HL-60 (cell line): ENCODE data around the gene DGUOK.

Experiments used
- DNase-seq, 2 experiments: peaks; one replicate each; pipeline ENCODE4 v3.0.0-alpha.2; 2010 to 2020; ENCODE audit warnings: low read depth in 1 of 2, low spot score in 1 of 2
- H3K27ac ChIP-seq: fragments of 250-450 bp; sonication (Bioruptor Pico); replicated peaks from 2 replicates; pipeline ENCODE4 v1.5.1; 2020; ENCODE audit warnings: mild to moderate bottlenecking, moderate library complexity
- H3K27me3 ChIP-seq: fragments of 250-450 bp; sonication (Bioruptor Pico); 2 replicates; pipeline ENCODE4 v1.5.1; 2021; ENCODE audit warnings: mild to moderate bottlenecking, moderate library complexity; ENCODE audit not compliant: insufficient read depth, poor library complexity, severe bottlenecking
- H3K4me3 ChIP-seq: replicated peaks from 2 replicates; pipeline ENCODE4 v1.5.1; 2011; ENCODE audit warnings: mild to moderate bottlenecking, control low read depth, low read length; ENCODE audit not compliant: insufficient read depth
- GABPA ChIP-seq: IDR thresholded peaks from 2 replicates; pipeline ENCODE4 v1.6.1; 2012; ENCODE audit warnings: low read depth
- POLR2AphosphoS5 ChIP-seq: IDR thresholded peaks from 2 replicates; pipeline ENCODE4 v1.6.1; 2012; ENCODE audit warnings: low read depth
- SPI1 ChIP-seq: IDR thresholded peaks from 2 replicates; pipeline ENCODE4 v1.6.1; 2012; ENCODE audit warnings: low read depth, mild to moderate bottlenecking, borderline replicate concordance
- TF ChIP-seq, protein P1 (sequence below): IDR thresholded peaks from 2 replicates; pipeline ENCODE4 v1.6.1; 2012; ENCODE audit warnings: low read depth; ENCODE audit not compliant: insufficient replicate concordance
- TF ChIP-seq, protein P2 (sequence below): IDR thresholded peaks from one replicate; pipeline ENCODE4 v1.5.1; 2011; ENCODE audit warnings: low read length, control low read depth, inconsistent platforms; ENCODE audit not compliant: insufficient read depth

The DGUOK gene

GRCh38 chr2:73915437-73915993 is 11.2 kb upstream of the DGUOK start:
- TF ChIP-seq GABPA (no peak), SPI1 (no peak)
- TF ChIP-seq, protein P1, sequence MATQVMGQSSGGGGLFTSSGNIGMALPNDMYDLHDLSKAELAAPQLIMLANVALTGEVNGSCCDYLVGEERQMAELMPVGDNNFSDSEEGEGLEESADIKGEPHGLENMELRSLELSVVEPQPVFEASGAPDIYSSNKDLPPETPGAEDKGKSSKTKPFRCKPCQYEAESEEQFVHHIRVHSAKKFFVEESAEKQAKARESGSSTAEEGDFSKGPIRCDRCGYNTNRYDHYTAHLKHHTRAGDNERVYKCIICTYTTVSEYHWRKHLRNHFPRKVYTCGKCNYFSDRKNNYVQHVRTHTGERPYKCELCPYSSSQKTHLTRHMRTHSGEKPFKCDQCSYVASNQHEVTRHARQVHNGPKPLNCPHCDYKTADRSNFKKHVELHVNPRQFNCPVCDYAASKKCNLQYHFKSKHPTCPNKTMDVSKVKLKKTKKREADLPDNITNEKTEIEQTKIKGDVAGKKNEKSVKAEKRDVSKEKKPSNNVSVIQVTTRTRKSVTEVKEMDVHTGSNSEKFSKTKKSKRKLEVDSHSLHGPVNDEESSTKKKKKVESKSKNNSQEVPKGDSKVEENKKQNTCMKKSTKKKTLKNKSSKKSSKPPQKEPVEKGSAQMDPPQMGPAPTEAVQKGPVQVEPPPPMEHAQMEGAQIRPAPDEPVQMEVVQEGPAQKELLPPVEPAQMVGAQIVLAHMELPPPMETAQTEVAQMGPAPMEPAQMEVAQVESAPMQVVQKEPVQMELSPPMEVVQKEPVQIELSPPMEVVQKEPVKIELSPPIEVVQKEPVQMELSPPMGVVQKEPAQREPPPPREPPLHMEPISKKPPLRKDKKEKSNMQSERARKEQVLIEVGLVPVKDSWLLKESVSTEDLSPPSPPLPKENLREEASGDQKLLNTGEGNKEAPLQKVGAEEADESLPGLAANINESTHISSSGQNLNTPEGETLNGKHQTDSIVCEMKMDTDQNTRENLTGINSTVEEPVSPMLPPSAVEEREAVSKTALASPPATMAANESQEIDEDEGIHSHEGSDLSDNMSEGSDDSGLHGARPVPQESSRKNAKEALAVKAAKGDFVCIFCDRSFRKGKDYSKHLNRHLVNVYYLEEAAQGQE = no peak
- Histone ChIP-seq H3K4me3 (no peak overlapping the region), H3K27me3 (no peaks in the 10 kb centered on the region), H3K27ac (no peak overlapping the region)
- no peak for DNase-seq

- TF ChIP-seq, protein P2, sequence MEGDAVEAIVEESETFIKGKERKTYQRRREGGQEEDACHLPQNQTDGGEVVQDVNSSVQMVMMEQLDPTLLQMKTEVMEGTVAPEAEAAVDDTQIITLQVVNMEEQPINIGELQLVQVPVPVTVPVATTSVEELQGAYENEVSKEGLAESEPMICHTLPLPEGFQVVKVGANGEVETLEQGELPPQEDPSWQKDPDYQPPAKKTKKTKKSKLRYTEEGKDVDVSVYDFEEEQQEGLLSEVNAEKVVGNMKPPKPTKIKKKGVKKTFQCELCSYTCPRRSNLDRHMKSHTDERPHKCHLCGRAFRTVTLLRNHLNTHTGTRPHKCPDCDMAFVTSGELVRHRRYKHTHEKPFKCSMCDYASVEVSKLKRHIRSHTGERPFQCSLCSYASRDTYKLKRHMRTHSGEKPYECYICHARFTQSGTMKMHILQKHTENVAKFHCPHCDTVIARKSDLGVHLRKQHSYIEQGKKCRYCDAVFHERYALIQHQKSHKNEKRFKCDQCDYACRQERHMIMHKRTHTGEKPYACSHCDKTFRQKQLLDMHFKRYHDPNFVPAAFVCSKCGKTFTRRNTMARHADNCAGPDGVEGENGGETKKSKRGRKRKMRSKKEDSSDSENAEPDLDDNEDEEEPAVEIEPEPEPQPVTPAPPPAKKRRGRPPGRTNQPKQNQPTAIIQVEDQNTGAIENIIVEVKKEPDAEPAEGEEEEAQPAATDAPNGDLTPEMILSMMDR = no peak
- TF ChIP-seq GABPA (no peak), POLR2AphosphoS5 (no peak), SPI1 (no peak)
- TF ChIP-seq, protein P1 = no peak
- Histone ChIP-seq H3K4me3 (no peak overlapping the region), H3K27me3 (no peaks in the 10 kb centered on the region), H3K27ac (no peak overlapping the region)
- no peak for DNase-seq
Measured at GRCh38 chr2:73916666-73917065, 10.0 kb upstream of the DGUOK start.

DNA sequence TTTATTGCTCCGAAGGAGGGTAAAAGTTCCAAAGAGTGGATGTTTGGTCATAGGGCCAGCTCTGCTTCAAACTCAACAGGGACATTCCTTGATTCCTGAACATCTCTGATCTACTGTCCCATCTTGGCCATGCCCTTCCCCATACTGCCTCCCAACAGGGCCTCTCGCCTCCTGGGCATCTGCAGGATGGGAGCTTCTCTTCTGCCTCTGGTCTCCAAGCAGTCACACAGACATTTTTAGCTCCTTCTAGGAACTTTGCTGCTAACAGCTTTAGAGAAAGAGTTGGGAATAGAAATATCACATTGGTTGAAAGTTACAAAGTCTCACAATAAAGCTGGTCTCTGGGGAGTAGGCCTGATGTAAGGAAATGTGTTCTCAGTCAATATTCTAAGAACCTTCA is 9.4 kb upstream of the DGUOK start:
- no peaks in the 10 kb centered on the region for H3K27me3 ChIP-seq
- no peak for DNase-seq
- no peak overlapping the region for H3K27ac ChIP-seq
- TF ChIP-seq, protein P1 = no peak
- TF ChIP-seq POLR2AphosphoS5 (no peak), GABPA (no peak), SPI1 (no peak)
- TF ChIP-seq, protein P2 = no peak
- H3K4me3 ChIP-seq = no peak overlapping the region
